ENCODE data around the gene NEK6. TPM values are rescaled to one million over a fixed set of nuclear protein-coding genes. Genes with fewer than 3 reads are reported as not detected.

Gene NEK6
- total and polyA plus RNA-seq, 4 experiments from 2014 or later = 3.8 to 11.7 (median 8.5) TPM

DNA sequence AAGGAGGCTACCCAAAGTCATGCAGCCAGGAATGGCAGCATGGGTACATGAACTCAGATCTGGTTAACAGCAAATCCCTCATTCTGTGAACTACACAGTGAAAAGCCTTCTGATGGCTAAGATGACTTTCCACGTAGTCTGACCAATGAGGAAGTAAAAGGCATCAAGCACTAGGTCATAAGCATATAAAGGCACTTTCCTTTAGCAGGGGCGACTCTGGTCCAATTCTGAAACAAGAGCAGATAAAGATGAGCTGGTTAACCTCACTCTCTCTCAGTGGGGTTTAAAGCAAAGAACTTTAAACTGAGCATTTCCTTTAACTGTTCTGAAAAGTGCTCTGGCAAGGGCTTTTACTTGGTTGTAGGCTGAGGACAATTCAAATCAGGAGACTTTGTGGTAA lies 136.4 kb downstream of the NEK6 start:
- ChIA-PET POLR2A (ENCODE audit: partially characterized antibody) (interaction anchor here (0.8 kb wide), 1 partner anchor 17 kb away, joined by 3 read pairs; no protein-coding TSS in a partner anchor), CTCF (ENCODE audit: partially characterized antibody) (interaction anchor here (1.2 to 2.6 kb wide), 2 partner anchors 9 to 267 kb away, joined by 5 to 15 read pairs; no protein-coding TSS in a partner anchor)
- no peaks in the 10 kb centered on the region for H3K27me3 Mint-ChIP-seq
- H3K9me3 Mint-ChIP-seq = no peaks in the 10 kb centered on the region
- peaks cover 33 to 56% (median 46%) of the 10 kb centered on the region in 4 donors for H3K4me1 Mint-ChIP-seq
- H3K4me3 Mint-ChIP-seq = no peak overlapping the region
- Histone ChIP-seq H3K36me3 (ENCODE audit: insufficient read depth, low read length) (peaks cover 17% of the 10 kb centered on the region), H3K9me3 (ENCODE audit: control insufficient read depth in 1 of 2, low read length in 2 of 2) (no peaks in the 10 kb centered on the region), H3K27ac (ENCODE audit: low read depth, low read length) (no peak overlapping the region), H3K4me1 (ENCODE audit: insufficient read depth, low read length) (peaks cover 14% of the 10 kb centered on the region), H3K4me3 (ENCODE audit: low read length in 2 of 2) (no peak overlapping the region), H3K27me3 (ENCODE audit: insufficient read depth, low read length) (no peaks in the 10 kb centered on the region)
- intact Hi-C loops (cut with micrococcal nuclease) = loop anchor here (2.0 kb wide), 1 partner anchor 267 kb away; no protein-coding TSS in a partner anchor
- peak overlapping the region in 1 of 7 donors; percentile 38 for H3K27ac Mint-ChIP-seq
- peaks cover 6 to 47% of the 10 kb centered on the region in 2 donors for H3K36me3 Mint-ChIP-seq
- DNase-seq = no peak

DNA sequence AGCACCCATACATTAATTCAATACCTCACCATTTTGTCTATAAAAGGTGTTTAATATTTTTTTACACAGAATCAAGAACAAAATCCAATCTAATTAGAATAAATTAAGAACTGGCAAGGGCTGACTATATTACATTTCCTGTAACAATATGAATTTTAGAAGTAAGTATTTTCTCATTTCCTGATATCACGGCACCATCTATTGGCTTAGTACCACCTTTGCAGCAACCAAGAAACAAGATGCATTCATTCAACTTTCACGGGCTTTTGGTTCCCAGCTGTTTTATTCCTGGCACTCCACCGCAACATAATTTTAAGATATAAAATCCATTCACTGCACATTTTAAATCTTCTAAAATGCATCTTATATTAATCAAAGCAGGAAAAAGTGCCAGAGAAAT lies 136.8 kb downstream of the NEK6 start:
- POLR2A ChIA-PET (ENCODE audit: partially characterized antibody) = interaction anchor here (0.8 kb wide), 1 partner anchor 17 kb away, joined by 3 read pairs; no protein-coding TSS in a partner anchor

GRCh38 chr9:124395826-124396225 lies 138.1 kb downstream of the NEK6 start:
- no peak overlapping the region for H3K27ac ChIP-seq (ENCODE audit: low read depth, low read length)
- Mint-ChIP-seq H3K4me1 (peaks cover 27 to 50% (median 39%) of the 10 kb centered on the region in 4 donors), H3K27me3 (no peaks in the 10 kb centered on the region), H3K36me3 (peaks cover 12 to 59% of the 10 kb centered on the region in 2 donors), H3K4me3 (no peak overlapping the region), H3K27ac (peak overlapping the region in 1 of 7 donors; percentile 27), H3K9me3 (no peaks in the 10 kb centered on the region)
- H3K9me3 ChIP-seq (ENCODE audit: control insufficient read depth in 1 of 2, low read length in 2 of 2) = no peaks in the 10 kb centered on the region
- H3K4me1 ChIP-seq (ENCODE audit: insufficient read depth, low read length) = peaks cover 6% of the 10 kb centered on the region
- ChIA-PET CTCF (ENCODE audit: partially characterized antibody) (interaction anchor here (1.7 to 2.6 kb wide), 2 partner anchors 20 to 269 kb away, joined by 6 to 15 read pairs; no protein-coding TSS in a partner anchor), POLR2A (ENCODE audit: partially characterized antibody) (no interaction called here)
- intact Hi-C loops (cut with micrococcal nuclease) = loop anchor here (2.0 kb wide), 1 partner anchor 269 kb away; no protein-coding TSS in a partner anchor
- no peaks in the 10 kb centered on the region for H3K27me3 ChIP-seq (ENCODE audit: insufficient read depth, low read length)
- peaks cover 27% of the 10 kb centered on the region for H3K36me3 ChIP-seq (ENCODE audit: insufficient read depth, low read length)
- no peak for DNase-seq
- no peak overlapping the region for H3K4me3 ChIP-seq (ENCODE audit: low read length in 2 of 2)

More for the DNA sequence above, 136.8 kb downstream of the NEK6 start:
- Mint-ChIP-seq H3K4me1 (peaks cover 31 to 56% (median 42%) of the 10 kb centered on the region in 4 donors), H3K4me3 (no peak overlapping the region), H3K9me3 (no peaks in the 10 kb centered on the region), H3K27ac (peak overlapping the region in 1 of 7 donors; percentile 9), H3K27me3 (no peaks in the 10 kb centered on the region), H3K36me3 (peaks cover 6 to 49% of the 10 kb centered on the region in 2 donors)
- no peaks in the 10 kb centered on the region for H3K9me3 ChIP-seq (ENCODE audit: control insufficient read depth in 1 of 2, low read length in 2 of 2)
- H3K4me3 ChIP-seq (ENCODE audit: low read length in 2 of 2) = no peak overlapping the region
- no peak for DNase-seq
- H3K27me3 ChIP-seq (ENCODE audit: insufficient read depth, low read length) = no peaks in the 10 kb centered on the region
- intact Hi-C loops (cut with micrococcal nuclease) = loop anchor here (2.0 kb wide), 1 partner anchor 268 kb away; no protein-coding TSS in a partner anchor
- peaks cover 17% of the 10 kb centered on the region for H3K36me3 ChIP-seq (ENCODE audit: insufficient read depth, low read length)
- CTCF ChIA-PET (ENCODE audit: partially characterized antibody) = interaction anchor here (1.2 to 2.6 kb wide), 3 partner anchors 10 to 267 kb away, joined by 5 to 15 read pairs (median 6); no protein-coding TSS in a partner anchor
- no peak overlapping the region for H3K27ac ChIP-seq (ENCODE audit: low read depth, low read length)
- peaks cover 11% of the 10 kb centered on the region for H3K4me1 ChIP-seq (ENCODE audit: insufficient read depth, low read length)

DNA sequence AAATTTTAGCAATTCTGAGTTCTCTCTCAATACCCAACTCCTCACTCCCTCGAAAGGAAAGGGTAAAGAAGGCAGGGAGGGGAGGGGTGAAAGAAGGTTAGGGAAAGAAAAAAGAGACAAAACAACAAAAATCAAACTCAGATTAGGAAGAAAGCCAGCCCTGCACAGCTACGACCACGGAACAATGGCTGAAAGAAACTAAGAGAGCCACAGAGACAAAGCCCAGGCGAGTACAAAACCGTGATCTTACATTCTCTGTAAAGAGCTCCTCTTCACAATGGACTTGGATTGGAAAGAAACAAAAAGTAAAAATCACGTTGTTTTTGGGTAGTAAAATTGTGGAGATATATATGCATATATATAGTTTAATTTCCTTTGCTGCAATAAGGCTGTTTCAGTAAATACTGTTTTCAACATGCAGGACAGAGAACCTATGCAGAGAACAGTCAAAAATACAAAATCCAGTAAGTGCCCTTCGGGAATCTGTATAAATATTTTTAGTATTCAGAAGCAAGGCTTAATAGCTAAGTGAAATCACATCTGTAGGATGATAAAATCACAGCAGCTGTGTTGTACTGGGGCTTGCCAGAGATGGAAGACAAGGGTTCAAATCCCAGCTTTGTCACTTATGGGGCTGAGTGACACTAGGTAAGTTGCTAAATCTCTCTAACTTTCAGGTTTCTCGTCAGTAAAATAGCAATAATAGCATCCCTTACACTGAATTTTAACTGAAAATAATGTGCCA lies 140.6 kb downstream of the NEK6 start:
- peaks cover 28% of the 10 kb centered on the region for H3K36me3 ChIP-seq (ENCODE audit: insufficient read depth, low read length)
- peaks cover 30 to 69% of the 10 kb centered on the region in 2 donors for H3K36me3 Mint-ChIP-seq

DNA sequence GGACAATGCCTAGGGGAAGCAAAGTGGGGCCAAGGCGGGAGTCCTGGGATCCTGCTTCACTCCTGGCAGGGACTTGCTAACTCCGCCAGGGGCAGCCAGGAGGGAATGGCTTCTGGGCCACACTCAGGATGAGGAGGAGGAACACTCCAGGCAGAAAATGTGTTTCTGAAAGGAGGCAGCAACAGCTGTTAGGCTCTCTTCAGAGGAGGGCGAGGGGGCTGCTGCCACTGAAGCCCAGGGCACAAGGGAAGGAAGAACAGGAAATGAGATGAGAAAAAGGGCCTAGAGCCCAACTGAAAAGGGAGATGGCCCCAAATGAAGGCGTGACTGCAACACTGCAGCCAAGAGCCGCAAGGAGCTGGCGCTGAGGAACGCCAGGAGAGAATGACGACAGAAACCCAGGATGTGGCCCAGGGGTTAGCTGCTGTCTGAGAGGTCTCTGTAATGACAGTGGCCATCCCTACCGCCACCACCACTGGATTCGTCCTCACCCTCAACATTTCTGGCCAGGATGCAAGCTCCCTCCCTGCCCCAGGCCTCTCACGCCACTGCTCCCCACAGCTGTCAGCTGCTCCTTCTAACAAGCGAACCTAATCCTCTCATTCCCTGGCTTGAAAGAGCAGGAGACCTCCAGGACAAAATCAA lies 141.7 kb downstream of the NEK6 start:
- Mint-ChIP-seq H3K4me3 (no peak overlapping the region), H3K9me3 (no peaks in the 10 kb centered on the region), H3K27me3 (no peaks in the 10 kb centered on the region), H3K27ac (no peak overlapping the region), H3K4me1 (peaks cover 27 to 45% (median 37%) of the 10 kb centered on the region in 4 donors), H3K36me3 (peaks cover 39 to 72% of the 10 kb centered on the region in 2 donors)
- intact Hi-C loops (cut with micrococcal nuclease) = no loop called here
- no peak overlapping the region for H3K4me3 ChIP-seq (ENCODE audit: low read length in 2 of 2)
- H3K27me3 ChIP-seq (ENCODE audit: insufficient read depth, low read length) = no peaks in the 10 kb centered on the region
- no peaks in the 10 kb centered on the region for H3K4me1 ChIP-seq (ENCODE audit: insufficient read depth, low read length)
- POLR2A ChIA-PET (ENCODE audit: partially characterized antibody) = interaction anchor here (1.4 kb wide), 1 partner anchor 15 kb away, joined by 3 read pairs; no protein-coding TSS in a partner anchor
- H3K36me3 ChIP-seq (ENCODE audit: insufficient read depth, low read length) = peaks cover 29% of the 10 kb centered on the region
- CTCF ChIA-PET (ENCODE audit: partially characterized antibody) = interaction anchor here (1.3 to 2.0 kb wide), 3 partner anchors 11 to 1901 kb away, joined by 3 to 5 read pairs (median 4); partner anchors contain the start of gene PSMB7
- H3K27ac ChIP-seq (ENCODE audit: low read depth, low read length) = no peak overlapping the region
- no peaks in the 10 kb centered on the region for H3K9me3 ChIP-seq (ENCODE audit: control insufficient read depth in 1 of 2, low read length in 2 of 2)
- no peak for DNase-seq

More for the DNA sequence above, 140.6 kb downstream of the NEK6 start:
- DNase-seq = no peak
- Mint-ChIP-seq H3K4me3 (no peak overlapping the region), H3K27me3 (no peaks in the 10 kb centered on the region), H3K4me1 (peaks cover 25 to 46% (median 36%) of the 10 kb centered on the region in 4 donors), H3K9me3 (no peaks in the 10 kb centered on the region), H3K27ac (no peak overlapping the region)
- CTCF ChIA-PET (ENCODE audit: partially characterized antibody) = interaction anchor here (0.9 to 2.0 kb wide), 4 partner anchors 12 to 1900 kb away, joined by 3 to 5 read pairs (median 4); partner anchors contain the start of gene PSMB7
- H3K4me3 ChIP-seq (ENCODE audit: low read length in 2 of 2) = no peak overlapping the region
- no peaks in the 10 kb centered on the region for H3K4me1 ChIP-seq (ENCODE audit: insufficient read depth, low read length)
- intact Hi-C loops (cut with micrococcal nuclease) = no loop called here
- H3K27me3 ChIP-seq (ENCODE audit: insufficient read depth, low read length) = no peaks in the 10 kb centered on the region
- H3K27ac ChIP-seq (ENCODE audit: low read depth, low read length) = no peak overlapping the region
- POLR2A ChIA-PET (ENCODE audit: partially characterized antibody) = interaction anchor here (1.4 kb wide), 1 partner anchor 16 kb away, joined by 3 read pairs; no protein-coding TSS in a partner anchor
- no peaks in the 10 kb centered on the region for H3K9me3 ChIP-seq (ENCODE audit: control insufficient read depth in 1 of 2, low read length in 2 of 2)

DNA sequence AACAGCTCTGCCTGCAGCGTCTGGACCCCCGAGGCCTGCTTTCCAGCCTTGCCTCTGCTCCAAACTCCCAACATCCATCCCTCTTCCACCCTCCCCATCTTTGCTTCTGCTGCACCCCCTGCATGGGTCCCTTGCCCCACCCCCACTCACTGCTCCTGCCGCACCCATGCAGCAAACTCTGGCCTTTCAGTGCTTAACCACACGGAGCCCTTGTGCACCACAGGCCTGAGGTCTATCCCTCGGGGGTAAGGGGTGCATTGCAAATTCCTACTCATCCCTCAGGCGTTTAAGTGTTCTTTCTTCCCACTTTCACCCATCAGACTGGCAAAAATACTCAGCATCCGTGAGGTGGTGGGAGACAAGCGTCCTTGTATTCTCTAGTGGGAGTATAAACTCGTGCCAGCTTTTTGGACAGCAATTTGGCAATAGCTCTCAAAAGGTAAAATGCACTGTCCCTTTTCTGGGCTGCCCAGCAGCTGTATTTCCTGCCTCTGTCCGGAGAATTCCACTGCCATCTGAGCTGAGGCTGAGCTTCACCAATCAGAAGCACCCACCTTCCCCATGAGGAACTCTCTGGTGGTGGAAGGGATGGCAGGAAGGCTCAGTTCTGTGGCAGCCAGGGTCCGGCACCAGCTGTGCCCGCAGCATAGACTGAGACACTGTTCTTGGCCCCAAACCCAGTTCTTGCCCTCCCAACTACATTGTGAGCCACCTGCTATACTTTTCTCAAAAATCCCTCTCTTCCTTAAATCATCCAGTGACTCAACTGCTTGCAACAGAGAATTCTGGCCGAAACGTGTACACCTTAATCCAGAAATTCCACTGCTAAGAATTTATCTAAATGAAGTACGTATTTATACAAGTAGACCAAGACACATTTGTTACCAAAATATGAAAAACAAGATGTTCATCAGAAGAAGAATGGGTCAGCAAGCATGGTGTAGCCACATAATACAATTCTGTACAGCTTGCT lies 142.5 kb downstream of the NEK6 start:
- ChIA-PET CTCF (ENCODE audit: partially characterized antibody) (interaction anchor here (1.4 to 2.4 kb wide), 3 partner anchors 10 to 15 kb away, joined by 3 to 5 read pairs (median 4); partner anchors contain the start of gene PSMB7), POLR2A (ENCODE audit: partially characterized antibody) (no interaction called here)
- intact Hi-C loops (cut with micrococcal nuclease) = no loop called here
- H3K27ac Mint-ChIP-seq = peak overlapping the region in 1 of 7 donors; percentile 7
- Histone ChIP-seq H3K27me3 (ENCODE audit: insufficient read depth, low read length) (no peaks in the 10 kb centered on the region), H3K9me3 (ENCODE audit: control insufficient read depth in 1 of 2, low read length in 2 of 2) (no peaks in the 10 kb centered on the region), H3K4me1 (ENCODE audit: insufficient read depth, low read length) (no peaks in the 10 kb centered on the region), H3K4me3 (ENCODE audit: low read length in 2 of 2) (no peak overlapping the region), H3K36me3 (ENCODE audit: insufficient read depth, low read length) (peaks cover 34% of the 10 kb centered on the region), H3K27ac (ENCODE audit: low read depth, low read length) (no peak overlapping the region)
- no peak for DNase-seq
- peaks cover 44 to 70% of the 10 kb centered on the region in 2 donors for H3K36me3 Mint-ChIP-seq
- peaks cover 23 to 40% (median 33%) of the 10 kb centered on the region in 4 donors for H3K4me1 Mint-ChIP-seq
- H3K4me3 Mint-ChIP-seq = no peak overlapping the region
- no peaks in the 10 kb centered on the region for H3K9me3 Mint-ChIP-seq
- H3K27me3 Mint-ChIP-seq = no peaks in the 10 kb centered on the region

Data from CD4-positive, alpha-beta memory T cell (primary cell).